Astrocyte (in vitro differentiated cells and primary cell): ENCODE measurements around the gene KMT2A. TPM values are rescaled to one million over a fixed set of nuclear protein-coding genes. Genes with fewer than 3 reads are reported as not detected.
A peak's percentile ranks its signal among the peaks of the same experiment; 100 is the strongest.

Experiments used
- DNase-seq: peaks from one replicate; pipeline ENCODE4 v3.0.0-alpha.2; 2010; ENCODE audit warnings: low read depth
- FAIRE-seq: peaks from 2 replicates; lab custom pipeline; 2011; peaks lifted over from hg19 to GRCh38; lab: Jason Lieb, UNC
- H2AFZ ChIP-seq: 2 replicates; pipeline ENCODE4 v1.6.0; 2012; ENCODE audit warnings: low read depth, low read length, inconsistent platforms
- H3K27ac ChIP-seq: 2 replicates; pipeline ENCODE4 v1.5.1; 2011; ENCODE audit warnings: low read depth, low read length, inconsistent platforms
- H3K27me3 ChIP-seq: 2 replicates; pipeline ENCODE4 v1.6.0; 2011; ENCODE audit warnings: low read length, inconsistent platforms; ENCODE audit not compliant: insufficient read depth
- H3K36me3 ChIP-seq: 2 replicates; pipeline ENCODE4 v1.5.1; 2011; ENCODE audit warnings: low read length, inconsistent platforms; ENCODE audit not compliant: insufficient read depth
- H3K4me1 ChIP-seq: 2 replicates; pipeline ENCODE4 v1.5.1; 2011; ENCODE audit warnings: low read length, inconsistent platforms; ENCODE audit not compliant: insufficient read depth
- H3K4me2 ChIP-seq: 2 replicates; pipeline ENCODE4 v1.6.0; 2012; ENCODE audit warnings: low read length, inconsistent platforms
- H3K4me3 ChIP-seq: 2 replicates; pipeline ENCODE4 v1.5.1; 2011; ENCODE audit warnings: low read depth, mild to moderate bottlenecking, low read length, inconsistent platforms; ENCODE audit not compliant: insufficient read depth
- H3K79me2 ChIP-seq: 2 replicates; pipeline ENCODE4 v1.6.0; 2012; ENCODE audit warnings: mild to moderate bottlenecking, low read length, inconsistent platforms; ENCODE audit not compliant: insufficient read depth
- H3K9ac ChIP-seq: 2 replicates; pipeline ENCODE4 v1.6.0; 2012; ENCODE audit warnings: mild to moderate bottlenecking, low read length, inconsistent platforms
- H3K9me3 ChIP-seq: 2 replicates; pipeline ENCODE4 v1.5.1; 2012; ENCODE audit warnings: low read depth, mild to moderate bottlenecking, low read length, inconsistent platforms; ENCODE audit not compliant: insufficient read depth
- H4K20me1 ChIP-seq: 2 replicates; pipeline ENCODE4 v1.6.0; 2012; ENCODE audit warnings: low read length, inconsistent platforms; ENCODE audit not compliant: insufficient read depth
- H3K27ac Mint-ChIP-seq: one replicate; pipeline ENCODE4 v1.8.0; 2021; ENCODE audit warnings: mild to moderate bottlenecking, mixed read lengths; ENCODE audit not compliant: unreplicated experiment
- H3K27me3 Mint-ChIP-seq: one replicate; pipeline ENCODE4 v1.8.0; 2021; ENCODE audit warnings: low read depth, mixed read lengths; ENCODE audit not compliant: unreplicated experiment
- H3K36me3 Mint-ChIP-seq: one replicate; pipeline ENCODE4 v1.8.0; 2021; ENCODE audit warnings: low read depth, mixed read lengths; ENCODE audit not compliant: unreplicated experiment
- H3K4me1 Mint-ChIP-seq: one replicate; pipeline ENCODE4 v1.8.0; 2021; ENCODE audit warnings: low read depth, mixed read lengths; ENCODE audit not compliant: unreplicated experiment
- H3K4me3 Mint-ChIP-seq: one replicate; pipeline ENCODE4 v1.8.0; 2021; ENCODE audit warnings: mild to moderate bottlenecking, moderate library complexity, mixed read lengths; ENCODE audit not compliant: unreplicated experiment
- H3K9me3 Mint-ChIP-seq: one replicate; pipeline ENCODE4 v1.8.0; 2021; ENCODE audit warnings: mild to moderate bottlenecking, mixed read lengths; ENCODE audit not compliant: unreplicated experiment
- CTCF ChIP-seq: IDR thresholded peaks from 2 replicates; pipeline ENCODE4 v1.5.1; 2011; ENCODE audit warnings: low read depth, mild to moderate bottlenecking, inconsistent platforms, low read length, moderate library complexity; ENCODE audit not compliant: insufficient read depth
- EZH2 ChIP-seq: IDR thresholded peaks from 2 replicates; pipeline ENCODE4 v1.6.1; 2012; ENCODE audit warnings: mild to moderate bottlenecking, low read length, inconsistent platforms; ENCODE audit not compliant: insufficient read depth
- total RNA-seq: library from RNA; stranded (reverse); gene quantifications from 2 replicates; pipeline ENCODE4 v1.2.1, GENCODE V29; 2021

Gene KMT2A
- total RNA-seq, 1 donor from 2014 or later = 60.0 TPM

GRCh38 chr11:118491041-118491440, 54.7 kb downstream of the KMT2A start:
- Histone ChIP-seq H3K27me3 (no peaks in the 10 kb centered on the region), H3K4me2 (no peak overlapping the region), H2AFZ (no peak overlapping the region), H3K4me1 (no peaks in the 10 kb centered on the region), H3K36me3 (peaks cover 60% of the 10 kb centered on the region), H3K79me2 (no peaks in the 10 kb centered on the region), H3K9ac (no peak overlapping the region), H3K9me3 (no peaks in the 10 kb centered on the region), H4K20me1 (no peaks in the 10 kb centered on the region), H3K27ac (no peak overlapping the region), H3K4me3 (no peak overlapping the region)
- peaks cover 4% of the 10 kb centered on the region for H3K36me3 Mint-ChIP-seq
- FAIRE-seq = no peak
- TF ChIP-seq CTCF = no peak
- TF ChIP-seq EZH2 = no peak
- H3K4me3 Mint-ChIP-seq = no peak overlapping the region
- DNase-seq = no peak
- H3K4me1 Mint-ChIP-seq = no peaks in the 10 kb centered on the region
- H3K27me3 Mint-ChIP-seq = no peaks in the 10 kb centered on the region
- H3K27ac Mint-ChIP-seq = no peak overlapping the region
- H3K9me3 Mint-ChIP-seq = no peaks in the 10 kb centered on the region

- H3K4me3 ChIP-seq = no peak overlapping the region
- Mint-ChIP-seq H3K36me3 (peaks cover 27% of the 10 kb centered on the region), H3K27me3 (no peaks in the 10 kb centered on the region), H3K4me1 (peaks cover 9% of the 10 kb centered on the region), H3K4me3 (no peak overlapping the region), H3K9me3 (no peaks in the 10 kb centered on the region), H3K27ac (peak overlapping the region; percentile 36)
- peaks cover 66% of the 10 kb centered on the region for H3K36me3 ChIP-seq
- no peak overlapping the region for H3K9ac ChIP-seq
- TF ChIP-seq CTCF = no peak
- TF ChIP-seq EZH2 = no peak
- H3K27ac ChIP-seq = no peak overlapping the region
- no peaks in the 10 kb centered on the region for H3K79me2 ChIP-seq
- no peak overlapping the region for H2AFZ ChIP-seq
- no peak overlapping the region for H3K4me2 ChIP-seq
- peaks cover 6% of the 10 kb centered on the region for H3K4me1 ChIP-seq
- H4K20me1 ChIP-seq = no peaks in the 10 kb centered on the region
- FAIRE-seq (no peak), DNase-seq (peak; percentile 75)
- H3K9me3 ChIP-seq = no peaks in the 10 kb centered on the region
- no peaks in the 10 kb centered on the region for H3K27me3 ChIP-seq
Observed at GRCh38 chr11:118497831-118498230, 61.5 kb downstream of the KMT2A start.

- FAIRE-seq (no peak), DNase-seq (no peak)
- H3K4me1 ChIP-seq = no peaks in the 10 kb centered on the region
- peaks cover 25% of the 10 kb centered on the region for H4K20me1 ChIP-seq
- H3K27ac Mint-ChIP-seq = no peak overlapping the region
- H3K4me1 Mint-ChIP-seq = peaks cover 3% of the 10 kb centered on the region
- H3K36me3 Mint-ChIP-seq = peaks cover 53% of the 10 kb centered on the region
- no peak for TF ChIP-seq EZH2
- TF ChIP-seq CTCF = no peak
- no peak overlapping the region for H3K4me3 Mint-ChIP-seq
- no peaks in the 10 kb centered on the region for H3K9me3 Mint-ChIP-seq
- H3K4me3 ChIP-seq = no peak overlapping the region
- no peaks in the 10 kb centered on the region for H3K79me2 ChIP-seq
- no peak overlapping the region for H3K4me2 ChIP-seq
- no peaks in the 10 kb centered on the region for H3K27me3 Mint-ChIP-seq
- no peak overlapping the region for H3K27ac ChIP-seq
- no peak overlapping the region for H2AFZ ChIP-seq
- H3K9ac ChIP-seq = no peak overlapping the region
- H3K27me3 ChIP-seq = no peaks in the 10 kb centered on the region
- H3K9me3 ChIP-seq = no peaks in the 10 kb centered on the region
- peaks cover 79% of the 10 kb centered on the region for H3K36me3 ChIP-seq
Observed at GRCh38 chr11:118503216-118503615, 66.9 kb downstream of the KMT2A start.
